ENCODE measurements around the gene F7. TPM values are rescaled to one million over a fixed set of nuclear protein-coding genes. Genes with fewer than 3 reads are reported as not detected.

The F7 gene
- total RNA-seq, 1 donor from 2014 or later: 0.60 TPM

GRCh38 chr13:113086031-113086750 lies 19.4 kb upstream of the F7 start:
- Mint-ChIP-seq H3K4me3 (ENCODE audit: unreplicated experiment) (no peak overlapping the region), H3K4me1 (ENCODE audit: low read depth) (no peaks in the 10 kb centered on the region), H3K9me3 (ENCODE audit: low read depth) (no peaks in the 10 kb centered on the region), H3K27ac (ENCODE audit: unreplicated experiment) (no peak overlapping the region), H3K27me3 (ENCODE audit: low read depth) (peaks cover 6% of the 10 kb centered on the region), H3K36me3 (ENCODE audit: low read depth) (no peaks in the 10 kb centered on the region)
- peak; percentile 30 for TF ChIP-seq CTCF (IDR thresholded peaks at IDR 0.05)
- DNase-seq (ENCODE audit: low spot score): peak; percentile 76

DNA sequence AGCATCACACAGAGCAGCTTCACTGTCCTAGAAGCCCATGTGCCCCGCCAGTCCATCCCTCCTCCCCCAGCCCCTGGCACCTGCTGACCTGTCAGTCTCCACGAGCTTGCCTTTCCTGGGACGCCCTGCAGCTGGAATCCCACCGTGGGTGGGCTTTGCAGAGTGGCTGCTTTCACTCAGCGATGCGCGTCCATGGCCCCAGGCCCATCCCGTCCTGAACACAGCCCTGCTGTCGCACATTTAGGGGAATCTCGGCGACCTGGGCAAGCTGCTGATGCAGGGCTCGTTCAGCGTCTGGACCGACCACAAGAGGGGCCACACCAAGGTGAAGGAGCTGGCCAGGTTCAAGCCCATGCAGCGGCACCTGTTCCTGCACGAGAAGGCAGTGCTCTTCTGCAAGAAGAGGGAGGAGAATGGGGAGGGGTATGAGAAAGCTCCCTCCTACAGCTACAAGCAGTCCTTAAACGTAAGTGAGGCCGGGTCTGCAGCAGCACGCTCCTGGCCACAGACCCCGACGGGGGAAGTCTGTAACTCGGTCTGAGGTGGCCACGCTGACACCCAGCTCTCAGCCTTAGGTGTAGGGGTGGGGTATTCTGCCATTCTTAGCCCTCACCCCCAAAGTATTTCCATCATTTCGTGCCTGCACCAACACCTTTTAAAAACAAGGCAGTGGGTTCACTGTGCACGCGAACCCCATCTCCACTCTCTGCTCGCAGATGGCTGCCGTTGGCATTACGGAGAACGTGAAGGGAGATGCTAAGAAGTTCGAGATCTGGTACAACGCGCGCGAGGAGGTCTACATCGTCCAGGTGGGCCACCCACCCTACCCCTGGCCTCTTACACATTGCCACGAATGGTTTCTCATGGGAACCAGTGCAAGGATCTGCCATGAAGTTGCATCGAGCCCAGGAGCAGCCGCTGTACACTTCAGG lies 18.3 kb upstream of the F7 start:
- no peak for TF ChIP-seq CTCF (IDR thresholded peaks at IDR 0.05)
- Mint-ChIP-seq H3K36me3 (ENCODE audit: low read depth) (no peaks in the 10 kb centered on the region), H3K27ac (ENCODE audit: unreplicated experiment) (no peak overlapping the region), H3K4me3 (ENCODE audit: unreplicated experiment) (no peak overlapping the region), H3K9me3 (ENCODE audit: low read depth) (no peaks in the 10 kb centered on the region), H3K27me3 (ENCODE audit: low read depth) (peaks cover 3% of the 10 kb centered on the region), H3K4me1 (ENCODE audit: low read depth) (no peaks in the 10 kb centered on the region)
- peak; percentile 72 for DNase-seq (ENCODE audit: low spot score)

GRCh38 chr13:113087923-113088690 lies 17.5 kb upstream of the F7 start:
- Mint-ChIP-seq H3K36me3 (ENCODE audit: low read depth) (no peaks in the 10 kb centered on the region), H3K27me3 (ENCODE audit: low read depth) (peaks cover 3% of the 10 kb centered on the region), H3K9me3 (ENCODE audit: low read depth) (no peaks in the 10 kb centered on the region), H3K4me3 (ENCODE audit: unreplicated experiment) (no peak overlapping the region), H3K27ac (ENCODE audit: unreplicated experiment) (no peak overlapping the region), H3K4me1 (ENCODE audit: low read depth) (no peaks in the 10 kb centered on the region)
- TF ChIP-seq CTCF (IDR thresholded peaks at IDR 0.05): no peak
- DNase-seq (ENCODE audit: low spot score): peak; percentile 69

DNA sequence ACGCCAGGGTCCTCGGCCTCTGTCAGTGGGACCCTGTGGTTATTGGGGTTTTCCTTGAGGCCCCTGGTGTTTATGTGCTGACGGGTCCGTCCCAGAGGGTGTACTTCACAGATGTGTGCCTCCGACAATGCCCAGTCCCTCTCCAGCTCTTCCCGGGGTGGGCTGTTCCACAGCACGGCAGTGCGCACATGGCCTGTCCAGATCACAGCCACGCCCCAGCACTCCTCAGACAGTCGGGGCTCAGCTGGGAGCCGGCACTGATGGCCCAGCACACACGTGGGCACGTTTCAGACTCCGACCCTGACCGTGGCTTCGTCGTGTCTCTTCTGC lies 16.9 kb upstream of the F7 start:
- Mint-ChIP-seq H3K4me1 (ENCODE audit: low read depth) (no peaks in the 10 kb centered on the region), H3K9me3 (ENCODE audit: low read depth) (no peaks in the 10 kb centered on the region), H3K36me3 (ENCODE audit: low read depth) (no peaks in the 10 kb centered on the region), H3K27ac (ENCODE audit: unreplicated experiment) (no peak overlapping the region), H3K27me3 (ENCODE audit: low read depth) (peaks cover 3% of the 10 kb centered on the region), H3K4me3 (ENCODE audit: unreplicated experiment) (no peak overlapping the region)
- no peak for TF ChIP-seq CTCF (IDR thresholded peaks at IDR 0.05)
- peak; percentile 82 for DNase-seq (ENCODE audit: low spot score)
